Fibroblast of lung (primary cell): Measurements from ENCODE around the gene CHRD. TPM values are rescaled to one million over a fixed set of nuclear protein-coding genes. Genes with fewer than 3 reads are reported as not detected.
"Not testable (repeated sequence)": the region's sequence is repeated elsewhere in the genome, so short reads cannot be mapped to it uniquely, and the experiment has no call there.

ENCODE experiments used
- DNase-seq, 2 donors: peaks; one replicate each; pipeline versions ENCODE4 v3.0.0 to v3.0.0-alpha.2; 2010; ENCODE audit warnings: low read depth in 2 of 2
- H2AFZ ChIP-seq: 2 replicates; pipeline ENCODE4 v1.5.1; 2012; ENCODE audit warnings: low read length, control low read depth, inconsistent platforms
- H3K27ac ChIP-seq: 2 replicates; pipeline ENCODE4 v1.5.1; 2011; ENCODE audit warnings: low read length, control low read depth; ENCODE audit not compliant: insufficient read depth
- H3K27me3 ChIP-seq: 2 replicates; pipeline ENCODE4 v1.5.1; 2011; ENCODE audit warnings: mild to moderate bottlenecking, low read length; ENCODE audit not compliant: control insufficient read depth, insufficient read depth
- H3K36me3 ChIP-seq: 2 replicates; pipeline ENCODE4 v1.5.1; 2011; ENCODE audit warnings: low read length; ENCODE audit not compliant: control insufficient read depth, insufficient read depth
- H3K4me1 ChIP-seq: 2 replicates; pipeline ENCODE4 v1.5.1; 2011; ENCODE audit warnings: low read length; ENCODE audit not compliant: control insufficient read depth, insufficient read depth; ENCODE audit errors: extremely low read depth
- H3K4me2 ChIP-seq: 2 replicates; pipeline ENCODE4 v1.5.1; 2011; ENCODE audit warnings: low read length, control low read depth; ENCODE audit not compliant: insufficient read depth; ENCODE audit errors: extremely low read depth
- H3K4me3 ChIP-seq, 4 experiments: fragments of 200-600 bp in 1 of 4; sonication (generic) in 1 of 4; replicated peaks in 1 of 4; 2 replicates each; pipeline ENCODE4 v1.5.1; 2011 to 2016; ENCODE audit warnings: low read length in 4 of 4, low read depth in 3 of 4, mild to moderate bottlenecking in 3 of 4, control low read depth in 2 of 4, inconsistent platforms in 1 of 4, mixed read lengths in 1 of 4; ENCODE audit not compliant: insufficient read depth in 1 of 4; ENCODE audit errors: control extremely low read depth in 1 of 4
- H3K79me2 ChIP-seq: 2 replicates; pipeline ENCODE4 v1.5.1; 2012; ENCODE audit warnings: mild to moderate bottlenecking, low read length, inconsistent platforms; ENCODE audit not compliant: control insufficient read depth, insufficient read depth
- H3K9ac ChIP-seq: 2 replicates; pipeline ENCODE4 v1.5.1; 2011; ENCODE audit warnings: mild to moderate bottlenecking, low read length, control low read depth; ENCODE audit not compliant: insufficient read depth
- H3K9me3 ChIP-seq: 2 replicates; pipeline ENCODE4 v1.5.1; 2012; ENCODE audit warnings: low read depth, low read length; ENCODE audit not compliant: control insufficient read depth, insufficient read depth
- H4K20me1 ChIP-seq: 2 replicates; pipeline ENCODE4 v1.5.1; 2011; ENCODE audit warnings: low read length; ENCODE audit not compliant: control insufficient read depth, insufficient read depth; ENCODE audit errors: extremely low read depth
- EZH2 ChIP-seq: IDR thresholded peaks from 2 replicates; pipeline ENCODE4 v1.5.1; 2012; ENCODE audit warnings: low read length, control low read depth, mild to moderate bottlenecking; ENCODE audit errors: missing control alignments
- polyA plus RNA-seq, 2 donors: library from polyadenylated mRNA; depleted of rRNA in 1 of 2; stranded (reverse) in 1 of 2; unstranded in 1 of 2; fragments of >200 nt; gene quantifications; 2 replicates each; pipeline ENCODE4 v1.2.1, GENCODE V29; 2011 to 2012; ENCODE audit warnings: missing spikeins in 1 of 2
- total RNA-seq: library from RNA; depleted of rRNA; stranded (reverse); fragments of >200 nt; gene quantifications from 2 replicates; pipeline ENCODE4 v1.2.1, GENCODE V29; 2014
- TF ChIP-seq, protein P1 (sequence below), 2 donors: IDR thresholded peaks in 1 of 2; conservative IDR thresholded peaks in 1 of 2; 1 replicate in 1 of 2; 2 replicates in 1 of 2; pipeline ENCODE4 v1.5.1; 2011 to 2012; ENCODE audit warnings: low read length in 2 of 2, control low read depth in 1 of 2, inconsistent platforms in 1 of 2, low read depth in 1 of 2, mild to moderate bottlenecking in 1 of 2

Gene CHRD
- total and polyA plus RNA-seq, 2 donors (not counting 1 experiment from before 2014, with no cell fraction given), result 1.3 to 4.8 TPM

DNA sequence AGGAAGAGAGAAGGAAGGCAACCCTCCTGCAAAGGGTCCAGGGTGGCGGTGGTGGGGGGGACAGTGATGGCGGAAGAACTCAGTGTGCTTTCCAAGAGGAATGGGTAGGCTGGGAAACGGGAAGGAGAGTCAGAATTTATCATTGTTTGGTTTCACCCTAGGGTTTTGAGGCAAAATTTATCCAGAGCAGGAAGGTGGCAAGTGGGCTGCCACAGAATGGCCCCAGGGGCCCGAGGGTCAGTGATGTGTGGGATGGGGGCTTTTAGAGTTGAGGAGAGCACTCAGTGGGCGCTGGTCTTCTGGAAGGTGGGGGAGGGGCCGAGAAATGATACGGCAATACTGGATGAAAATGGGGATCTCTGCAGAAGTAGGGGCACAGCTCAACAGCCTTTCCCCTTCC lies 41.9 kb upstream of the CHRD start:
- H3K27me3 ChIP-seq, result no peaks in the 10 kb centered on the region
- peak overlapping the region in 1 of 4 experiments; percentile 72 for H3K4me3 ChIP-seq
- H3K36me3 ChIP-seq, result peaks cover 17% of the 10 kb centered on the region
- DNase-seq, result no peak
- peaks cover 17% of the 10 kb centered on the region for H3K79me2 ChIP-seq
- H3K27ac ChIP-seq, result peak overlapping the region; percentile 92
- peaks cover 27% of the 10 kb centered on the region for H3K4me1 ChIP-seq
- H3K9me3 ChIP-seq, result no peaks in the 10 kb centered on the region
- no peaks in the 10 kb centered on the region for H4K20me1 ChIP-seq
- peak overlapping the region; percentile 95 for H3K4me2 ChIP-seq
- peak overlapping the region; percentile 22 for H3K9ac ChIP-seq
- TF ChIP-seq, protein P1, sequence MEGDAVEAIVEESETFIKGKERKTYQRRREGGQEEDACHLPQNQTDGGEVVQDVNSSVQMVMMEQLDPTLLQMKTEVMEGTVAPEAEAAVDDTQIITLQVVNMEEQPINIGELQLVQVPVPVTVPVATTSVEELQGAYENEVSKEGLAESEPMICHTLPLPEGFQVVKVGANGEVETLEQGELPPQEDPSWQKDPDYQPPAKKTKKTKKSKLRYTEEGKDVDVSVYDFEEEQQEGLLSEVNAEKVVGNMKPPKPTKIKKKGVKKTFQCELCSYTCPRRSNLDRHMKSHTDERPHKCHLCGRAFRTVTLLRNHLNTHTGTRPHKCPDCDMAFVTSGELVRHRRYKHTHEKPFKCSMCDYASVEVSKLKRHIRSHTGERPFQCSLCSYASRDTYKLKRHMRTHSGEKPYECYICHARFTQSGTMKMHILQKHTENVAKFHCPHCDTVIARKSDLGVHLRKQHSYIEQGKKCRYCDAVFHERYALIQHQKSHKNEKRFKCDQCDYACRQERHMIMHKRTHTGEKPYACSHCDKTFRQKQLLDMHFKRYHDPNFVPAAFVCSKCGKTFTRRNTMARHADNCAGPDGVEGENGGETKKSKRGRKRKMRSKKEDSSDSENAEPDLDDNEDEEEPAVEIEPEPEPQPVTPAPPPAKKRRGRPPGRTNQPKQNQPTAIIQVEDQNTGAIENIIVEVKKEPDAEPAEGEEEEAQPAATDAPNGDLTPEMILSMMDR (conservative IDR thresholded peaks at IDR 0.05 in 1 of 2, IDR thresholded peaks at IDR 0.05 in 1 of 2; ENCODE audit: low read depth in 1 of 2, low read length in 2 of 2), result no peak
- no peak for TF ChIP-seq EZH2
- H2AFZ ChIP-seq, result no peak overlapping the region

DNA sequence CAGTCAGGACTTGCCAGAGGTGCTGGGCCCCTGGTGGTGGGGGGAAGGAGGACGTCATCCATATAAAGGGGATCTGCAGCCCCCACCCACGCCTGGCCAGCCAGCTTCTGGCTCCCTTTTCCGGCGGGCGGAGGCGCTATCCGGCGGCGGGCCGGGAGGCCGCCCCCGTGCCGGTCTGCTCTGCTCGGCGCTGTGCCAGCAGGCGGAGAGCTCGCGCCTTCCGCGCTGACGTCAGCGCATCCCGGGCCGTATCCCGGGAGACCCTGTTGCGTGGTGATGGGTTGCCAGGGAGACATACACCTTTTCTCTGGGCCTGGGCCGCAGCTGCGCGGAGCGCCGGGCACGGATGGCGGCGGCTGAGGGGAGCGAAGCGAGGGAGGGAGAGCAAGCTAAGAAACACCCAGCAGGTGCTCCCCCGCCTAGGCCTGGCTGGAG lies 41.3 kb upstream of the CHRD start:
- Histone ChIP-seq H3K79me2 (peaks cover 14% of the 10 kb centered on the region), H3K27ac (peak overlapping the region; percentile 92)

DNA sequence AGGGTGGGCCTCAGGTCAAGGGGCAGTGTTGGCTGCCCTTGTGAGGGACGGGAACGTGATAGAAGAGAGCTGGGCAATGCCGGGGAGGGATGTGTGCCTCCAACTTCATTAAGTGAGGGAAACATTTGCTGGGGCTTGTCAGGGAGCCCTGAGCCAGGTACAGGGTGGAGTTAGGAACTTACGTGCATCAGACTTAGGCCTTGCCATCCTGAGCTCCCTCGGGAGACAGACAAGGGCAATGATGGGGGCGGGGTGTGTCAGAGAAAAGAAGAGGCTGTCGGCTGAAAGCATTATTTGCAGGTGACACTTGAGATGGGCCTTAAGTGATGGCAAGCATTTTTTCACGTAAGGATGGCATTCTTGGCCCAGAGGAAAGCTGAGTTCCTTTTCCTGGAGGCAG lies 40.9 kb upstream of the CHRD start:
- DNase-seq, result no peak
- H3K27me3 ChIP-seq, result no peaks in the 10 kb centered on the region
- peak overlapping the region; percentile 92 for H3K27ac ChIP-seq
- no peaks in the 10 kb centered on the region for H4K20me1 ChIP-seq
- no peak overlapping the region for H2AFZ ChIP-seq
- TF ChIP-seq, protein P1 (conservative IDR thresholded peaks at IDR 0.05 in 1 of 2, IDR thresholded peaks at IDR 0.05 in 1 of 2; ENCODE audit: low read depth in 1 of 2, low read length in 2 of 2), result no peak
- no peak for TF ChIP-seq EZH2
- peak overlapping the region; percentile 95 for H3K4me2 ChIP-seq
- peak overlapping the region; percentile 21 for H3K9ac ChIP-seq
- H3K4me3 ChIP-seq, result peak overlapping the region in 3 of 4 experiments; percentile 7 to 72 (median 37)
- peaks cover 27% of the 10 kb centered on the region for H3K4me1 ChIP-seq
- H3K79me2 ChIP-seq, result peaks cover 14% of the 10 kb centered on the region
- H3K9me3 ChIP-seq, result no peaks in the 10 kb centered on the region
- peaks cover 11% of the 10 kb centered on the region for H3K36me3 ChIP-seq

More for the DNA sequence above, 41.3 kb upstream of the CHRD start:
- TF ChIP-seq EZH2, result no peak
- TF ChIP-seq, protein P1 (conservative IDR thresholded peaks at IDR 0.05 in 1 of 2, IDR thresholded peaks at IDR 0.05 in 1 of 2; ENCODE audit: low read depth in 1 of 2, low read length in 2 of 2), result peak in 1 of 2 donors; percentile 16
- no peaks in the 10 kb centered on the region for H3K27me3 ChIP-seq
- DNase-seq, result peak; percentile 83 to 84
- H3K4me3 ChIP-seq, result peak overlapping the region in 3 of 4 experiments; percentile 7 to 72 (median 37)
- no peaks in the 10 kb centered on the region for H3K9me3 ChIP-seq
- no peaks in the 10 kb centered on the region for H4K20me1 ChIP-seq
- peak overlapping the region; percentile 95 for H3K4me2 ChIP-seq
- H3K36me3 ChIP-seq, result peaks cover 14% of the 10 kb centered on the region
- peaks cover 29% of the 10 kb centered on the region for H3K4me1 ChIP-seq
- H3K9ac ChIP-seq, result peak overlapping the region; percentile 28
- no peak overlapping the region for H2AFZ ChIP-seq

DNA sequence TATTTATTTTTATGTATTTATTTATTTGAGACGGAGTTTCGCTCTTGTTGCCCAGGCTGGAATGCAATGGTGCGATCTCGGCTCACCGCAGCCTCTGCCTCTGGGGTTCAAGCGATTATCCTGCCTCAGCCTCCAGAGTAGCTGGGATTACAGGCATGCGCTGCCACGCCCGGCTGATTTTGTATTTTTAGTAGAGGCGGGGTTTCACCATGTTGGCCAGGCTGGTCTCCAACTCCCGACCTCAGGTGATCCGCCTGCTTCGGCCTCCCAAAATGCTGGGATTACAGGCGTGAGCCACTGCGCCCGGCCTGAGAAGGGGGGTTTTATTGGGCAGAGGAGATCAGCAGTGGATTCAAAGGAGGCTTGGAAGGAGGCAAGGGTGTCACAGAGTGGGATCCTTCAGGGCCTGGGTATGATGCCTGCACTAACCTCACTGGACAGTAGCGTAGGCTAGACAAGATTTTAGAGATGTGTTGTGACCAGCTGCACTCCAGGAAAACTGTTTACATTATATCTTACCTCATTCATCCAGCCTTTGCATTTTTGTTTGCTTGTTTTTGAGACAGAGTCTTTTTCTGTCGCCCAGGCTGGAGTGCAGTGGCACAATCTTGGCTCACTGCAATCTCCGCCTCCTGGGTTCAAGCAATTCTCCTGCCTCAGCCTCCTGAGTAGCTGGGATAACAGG lies 40.3 kb upstream of the CHRD start:
- peaks cover 14% of the 10 kb centered on the region for H3K79me2 ChIP-seq
- H3K4me2 ChIP-seq, H3K4me3 ChIP-seq, H3K9ac ChIP-seq, H3K27me3 ChIP-seq, DNase-seq, H3K9me3 ChIP-seq, H4K20me1 ChIP-seq, H3K36me3 ChIP-seq, H2AFZ ChIP-seq: not testable (repeated sequence)
- H3K27ac ChIP-seq, result peak overlapping the region; percentile 92
- peaks cover 24% of the 10 kb centered on the region for H3K4me1 ChIP-seq
